Liver (tissue), 9 donors: Measurements from ENCODE around the gene KAZN. TPM values are rescaled to one million over a fixed set of nuclear protein-coding genes. Genes with fewer than 3 reads are reported as not detected.

ENCODE experiments used
- DNase-seq: peaks from one replicate; pipeline ENCODE4 v3.0.0-alpha.2; 2017; ENCODE audit warnings: low spot score
- H3K27ac ChIP-seq, 2 donors: one replicate each; pipeline ENCODE4 v1.7.0; 2013; ENCODE audit warnings: inconsistent platforms in 2 of 2, low read length in 2 of 2, control low read depth in 1 of 2, low read depth in 1 of 2, mild to moderate bottlenecking in 1 of 2
- H3K27me3 ChIP-seq, 4 donors: one replicate each; pipeline versions ENCODE4 v1.6.1 to v1.7.0; 2013; ENCODE audit warnings: low read length in 3 of 4, inconsistent platforms in 1 of 4, mild to moderate bottlenecking in 1 of 4, moderate library complexity in 1 of 4; ENCODE audit not compliant: control insufficient read depth in 4 of 4, insufficient read depth in 4 of 4
- H3K36me3 ChIP-seq, 4 donors: one replicate each; pipeline versions ENCODE4 v1.6.1 to v1.7.0; 2013; ENCODE audit warnings: low read length in 3 of 4, mild to moderate bottlenecking in 3 of 4, low read depth in 1 of 4, moderate library complexity in 1 of 4; ENCODE audit not compliant: control insufficient read depth in 4 of 4, insufficient read depth in 3 of 4
- H3K4me1 ChIP-seq, 4 donors: one replicate each; pipeline versions ENCODE4 v1.6.1 to v1.7.0; 2013; ENCODE audit warnings: low read length in 3 of 4, mild to moderate bottlenecking in 3 of 4, moderate library complexity in 1 of 4; ENCODE audit not compliant: control insufficient read depth in 4 of 4, insufficient read depth in 4 of 4
- H3K4me3 ChIP-seq, 3 donors: one replicate each; pipeline versions ENCODE4 v1.6.1 to v1.7.0; 2013; ENCODE audit warnings: low read length in 3 of 3, control low read depth in 1 of 3, low read depth in 1 of 3, mild to moderate bottlenecking in 1 of 3
- H3K9ac ChIP-seq, 2 donors: one replicate each; pipeline ENCODE4 v1.7.0; 2013; ENCODE audit warnings: low read length in 2 of 2, mild to moderate bottlenecking in 2 of 2, moderate library complexity in 2 of 2, control low read depth in 1 of 2, low read depth in 1 of 2
- H3K9me3 ChIP-seq, 4 donors: one replicate each; pipeline versions ENCODE4 v1.6.1 to v1.7.0; 2013; ENCODE audit warnings: low read length in 3 of 4; ENCODE audit not compliant: control insufficient read depth in 4 of 4
- CTCF ChIP-seq: fragments of 150-350 bp; IDR thresholded peaks from 2 replicates; pipeline ENCODE4 v1.5.1; 2017; ENCODE audit warnings: improper control_type of control experiment, low read depth, low read length; ENCODE audit not compliant: missing input control
- EGR1 ChIP-seq, 2 donors: IDR thresholded peaks; 2 replicates each; pipeline ENCODE4 v1.6.1; 2016 to 2018; ENCODE audit warnings: antibody characterized with exemption in 2 of 2, low read depth in 2 of 2
- FOXA1 ChIP-seq: IDR thresholded peaks from 2 replicates; pipeline ENCODE4 v1.6.1; 2016; ENCODE audit warnings: antibody characterized with exemption
- FOXA2 ChIP-seq: IDR thresholded peaks from 2 replicates; pipeline ENCODE4 v1.6.1; 2016; ENCODE audit warnings: antibody characterized with exemption
- GABPA ChIP-seq, 2 donors: IDR thresholded peaks in 1 of 2; conservative IDR thresholded peaks in 1 of 2; 2 replicates each; pipeline ENCODE4 v1.6.1; 2016; ENCODE audit warnings: antibody characterized with exemption in 2 of 2, mild to moderate bottlenecking in 1 of 2, moderate library complexity in 1 of 2
- HNF4A ChIP-seq, 2 donors: conservative IDR thresholded peaks; 2 replicates each; pipeline ENCODE4 v1.6.1; 2016; ENCODE audit warnings: antibody characterized with exemption in 2 of 2, mild to moderate bottlenecking in 2 of 2
- HNF4G ChIP-seq: IDR thresholded peaks from 2 replicates; pipeline ENCODE4 v1.6.1; 2016; ENCODE audit warnings: antibody characterized with exemption
- JUND ChIP-seq, 2 donors: IDR thresholded peaks; 2 replicates each; pipeline ENCODE4 v1.6.1; 2016; ENCODE audit warnings: antibody characterized with exemption in 2 of 2
- MAX ChIP-seq: IDR thresholded peaks from 2 replicates; pipeline ENCODE4 v1.6.1; 2016; ENCODE audit warnings: antibody characterized with exemption
- NR2F2 ChIP-seq: IDR thresholded peaks from 2 replicates; pipeline ENCODE4 v1.6.1; 2016; ENCODE audit warnings: antibody characterized with exemption
- RAD21 ChIP-seq, 2 donors: IDR thresholded peaks; 2 replicates each; pipeline ENCODE4 v1.6.1; 2016; ENCODE audit warnings: antibody characterized with exemption in 2 of 2, mild to moderate bottlenecking in 2 of 2
- RXRA ChIP-seq, 2 donors: IDR thresholded peaks; 2 replicates each; pipeline ENCODE4 v1.6.1; 2017 to 2018; ENCODE audit warnings: antibody characterized with exemption in 2 of 2, mild to moderate bottlenecking in 1 of 2
- SP1 ChIP-seq: IDR thresholded peaks from 2 replicates; pipeline ENCODE4 v1.6.1; 2018; ENCODE audit warnings: antibody characterized with exemption, mild to moderate bottlenecking
- TAF1 ChIP-seq: conservative IDR thresholded peaks from 2 replicates; pipeline ENCODE4 v1.6.1; 2016; ENCODE audit warnings: antibody characterized with exemption, mild to moderate bottlenecking
- YY1 ChIP-seq: IDR thresholded peaks from 2 replicates; pipeline ENCODE4 v1.6.1; 2016; ENCODE audit warnings: antibody characterized with exemption, mild to moderate bottlenecking
- ZBTB33 ChIP-seq: IDR thresholded peaks from 2 replicates; pipeline ENCODE4 v1.6.1; 2016; ENCODE audit warnings: antibody characterized with exemption
- WGBS: extraction: QIAGEN DNeasy Blood & Tissue Kit; methylation state at CpG from one replicate; pipeline ENCODE4 v1.1.7; 2013; 5-methylcytosine and 5-hydroxymethylcytosine counted together
- polyA plus RNA-seq, 2 donors: library from polyadenylated mRNA; stranded (reverse) in 1 of 2; unstranded in 1 of 2; fragments of 200-250 nt in 1 of 2; fragments of >200 nt in 1 of 2; fragmentation: Nextera tagmentation in 1 of 2; extraction: Ambion mirVana in 1 of 2; gene quantifications; one replicate each; pipeline versions ENCODE4 v1.2.1 to v1.2.3, GENCODE V29; 2013 to 2015
- total RNA-seq, 2 donors: library from RNA; depleted of rRNA; stranded (reverse); fragments of >200 nt; gene quantifications; one replicate each; pipeline ENCODE4 v1.2.3, GENCODE V29; 2014
- TF ChIP-seq, protein P1 (sequence below): IDR thresholded peaks from 2 replicates; pipeline ENCODE4 v1.6.1; 2016; ENCODE audit warnings: antibody characterized with exemption
- TF ChIP-seq, protein P2 (sequence below): IDR thresholded peaks from 2 replicates; pipeline ENCODE4 v1.6.1; 2016; ENCODE audit warnings: antibody characterized with exemption, mild to moderate bottlenecking
- donor health status: healthy.
- donor health status: healthy.
- donor health status: healthy.
- donor health status: healthy.
- donor health status: healthy.

The KAZN gene
- total and polyA plus RNA-seq, 4 donors: 1.9 to 6.9 (median 2.4) TPM

- H3K36me3 ChIP-seq: no peaks in the 10 kb centered on the region
- H3K4me3 ChIP-seq: no peak overlapping the region
- no peak for DNase-seq
- no peak overlapping the region for H3K9ac ChIP-seq
- peaks cover 2 to 5% (median 5%) of the 10 kb centered on the region in 4 donors for H3K9me3 ChIP-seq
- TF ChIP-seq FOXA2: no peak
- TF ChIP-seq, protein P1, sequence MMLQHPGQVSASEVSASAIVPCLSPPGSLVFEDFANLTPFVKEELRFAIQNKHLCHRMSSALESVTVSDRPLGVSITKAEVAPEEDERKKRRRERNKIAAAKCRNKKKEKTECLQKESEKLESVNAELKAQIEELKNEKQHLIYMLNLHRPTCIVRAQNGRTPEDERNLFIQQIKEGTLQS: no peak
- no peak for TF ChIP-seq FOXA1
- TF ChIP-seq NR2F2: no peak
- no peak for TF ChIP-seq CTCF
- TF ChIP-seq ZBTB33: no peak
- no peak for TF ChIP-seq HNF4G
- TF ChIP-seq JUND (IDR thresholded peaks at IDR 0.05): no peak
- TF ChIP-seq GABPA (IDR thresholded peaks at IDR 0.05 in 1 of 2, conservative IDR thresholded peaks at IDR 0.05 in 1 of 2): no peak
- no peak for TF ChIP-seq YY1
- TF ChIP-seq TAF1: no peak
- no peak for TF ChIP-seq MAX
- no peak for TF ChIP-seq RAD21 (IDR thresholded peaks at IDR 0.05)
- TF ChIP-seq EGR1 (IDR thresholded peaks at IDR 0.05; ENCODE audit: low read depth in 2 of 2): no peak
- no peak for TF ChIP-seq HNF4A (conservative IDR thresholded peaks at IDR 0.05)
- no peak for TF ChIP-seq SP1
- TF ChIP-seq, protein P2, sequence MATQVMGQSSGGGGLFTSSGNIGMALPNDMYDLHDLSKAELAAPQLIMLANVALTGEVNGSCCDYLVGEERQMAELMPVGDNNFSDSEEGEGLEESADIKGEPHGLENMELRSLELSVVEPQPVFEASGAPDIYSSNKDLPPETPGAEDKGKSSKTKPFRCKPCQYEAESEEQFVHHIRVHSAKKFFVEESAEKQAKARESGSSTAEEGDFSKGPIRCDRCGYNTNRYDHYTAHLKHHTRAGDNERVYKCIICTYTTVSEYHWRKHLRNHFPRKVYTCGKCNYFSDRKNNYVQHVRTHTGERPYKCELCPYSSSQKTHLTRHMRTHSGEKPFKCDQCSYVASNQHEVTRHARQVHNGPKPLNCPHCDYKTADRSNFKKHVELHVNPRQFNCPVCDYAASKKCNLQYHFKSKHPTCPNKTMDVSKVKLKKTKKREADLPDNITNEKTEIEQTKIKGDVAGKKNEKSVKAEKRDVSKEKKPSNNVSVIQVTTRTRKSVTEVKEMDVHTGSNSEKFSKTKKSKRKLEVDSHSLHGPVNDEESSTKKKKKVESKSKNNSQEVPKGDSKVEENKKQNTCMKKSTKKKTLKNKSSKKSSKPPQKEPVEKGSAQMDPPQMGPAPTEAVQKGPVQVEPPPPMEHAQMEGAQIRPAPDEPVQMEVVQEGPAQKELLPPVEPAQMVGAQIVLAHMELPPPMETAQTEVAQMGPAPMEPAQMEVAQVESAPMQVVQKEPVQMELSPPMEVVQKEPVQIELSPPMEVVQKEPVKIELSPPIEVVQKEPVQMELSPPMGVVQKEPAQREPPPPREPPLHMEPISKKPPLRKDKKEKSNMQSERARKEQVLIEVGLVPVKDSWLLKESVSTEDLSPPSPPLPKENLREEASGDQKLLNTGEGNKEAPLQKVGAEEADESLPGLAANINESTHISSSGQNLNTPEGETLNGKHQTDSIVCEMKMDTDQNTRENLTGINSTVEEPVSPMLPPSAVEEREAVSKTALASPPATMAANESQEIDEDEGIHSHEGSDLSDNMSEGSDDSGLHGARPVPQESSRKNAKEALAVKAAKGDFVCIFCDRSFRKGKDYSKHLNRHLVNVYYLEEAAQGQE: no peak
- no peak for TF ChIP-seq RXRA (IDR thresholded peaks at IDR 0.05)
- WGBS: 39% methylated on average over 15 of the region's 15 CpGs
- H3K27ac ChIP-seq: no peak overlapping the region
- no peaks in the 10 kb centered on the region for H3K4me1 ChIP-seq
- no peaks in the 10 kb centered on the region for H3K27me3 ChIP-seq
These were observed 84.6 kb downstream of the KAZN start for GRCh38 chr1:14682941-14683621.
